ENCODE measurements around the gene ETF1.
"Not testable (repeated sequence)": the region's sequence is repeated elsewhere in the genome, so short reads cannot be mapped to it uniquely, and the experiment has no call there.

The ETF1 gene

DNA sequence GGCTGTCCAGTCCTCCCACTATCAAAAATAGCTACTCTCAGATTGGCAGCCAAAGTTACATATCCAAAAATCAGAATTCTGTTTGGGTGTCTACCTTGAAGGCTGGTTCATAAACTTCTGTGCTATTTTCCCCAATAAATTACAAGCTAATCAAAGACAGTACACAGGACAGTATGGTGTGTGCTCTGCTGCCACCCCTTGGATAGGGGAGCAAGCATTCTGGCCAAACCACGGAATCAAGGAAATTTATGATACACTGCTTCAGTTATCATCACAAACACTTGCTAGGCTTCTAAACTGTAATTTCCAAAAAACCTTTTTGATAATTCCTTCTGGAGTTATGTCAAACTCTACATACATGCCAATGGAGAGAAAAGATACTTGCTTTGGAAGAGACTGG lies 15.9 kb downstream of the ETF1 start:
- FAIRE-seq: no peak

DNA sequence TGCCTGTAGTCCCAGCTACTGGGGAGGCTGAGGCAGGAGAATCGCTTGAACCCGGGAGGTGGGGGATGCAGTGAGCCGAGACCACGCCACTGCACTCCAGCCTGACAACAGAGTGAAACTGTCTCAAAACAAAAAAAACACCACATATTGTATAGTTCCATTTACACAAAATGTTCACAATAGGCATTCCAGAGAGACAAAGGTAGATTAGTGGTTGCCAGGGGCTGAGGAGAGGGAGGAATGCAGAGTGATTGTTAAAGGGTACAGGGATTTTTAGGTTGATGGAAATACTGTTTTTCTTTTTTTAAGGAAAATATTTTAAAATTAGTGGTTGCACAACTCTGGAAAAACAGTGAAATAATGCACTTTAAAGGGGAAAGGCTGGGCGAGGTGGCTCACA lies 19.6 kb downstream of the ETF1 start:
- no peak for FAIRE-seq

DNA sequence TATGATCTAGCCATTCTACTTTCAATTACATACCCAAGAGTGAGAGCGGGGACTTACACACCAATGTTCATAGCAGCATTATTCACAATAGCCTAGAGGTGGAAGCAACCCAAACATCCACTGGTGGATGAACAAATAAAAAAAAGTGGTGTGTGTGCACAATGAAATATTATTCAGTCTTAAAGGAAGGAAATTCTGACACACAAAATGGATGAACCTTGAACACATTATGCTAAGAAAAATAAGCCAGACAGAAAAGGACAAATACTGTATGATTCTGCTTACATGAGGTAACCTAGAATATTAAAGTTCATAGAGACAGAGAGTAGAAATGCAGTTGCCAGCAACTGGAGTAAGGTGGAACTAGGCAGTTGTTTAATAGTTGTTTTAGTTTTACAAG lies 22.1 kb downstream of the ETF1 start:
- FAIRE-seq: no peak

DNA sequence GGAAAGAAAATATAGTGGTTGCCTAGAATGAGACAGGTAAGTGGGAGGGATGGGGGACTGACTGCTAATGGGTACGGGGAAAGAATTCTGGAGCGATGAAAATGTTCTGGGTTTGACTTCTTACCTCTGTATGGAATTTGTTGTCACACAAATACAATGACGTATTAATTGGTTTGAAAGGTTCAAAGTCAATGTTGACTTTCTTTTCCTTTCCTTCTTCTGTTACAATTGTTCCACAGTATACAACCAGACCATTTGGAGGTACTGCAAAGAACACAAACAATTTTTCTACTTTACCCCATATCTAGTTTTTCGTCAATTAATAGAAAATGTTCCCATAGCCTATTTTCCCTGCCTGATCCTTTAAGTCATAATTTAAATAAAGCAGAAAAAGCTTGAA lies 25.6 kb downstream of the ETF1 start:
- no peak for FAIRE-seq

DNA sequence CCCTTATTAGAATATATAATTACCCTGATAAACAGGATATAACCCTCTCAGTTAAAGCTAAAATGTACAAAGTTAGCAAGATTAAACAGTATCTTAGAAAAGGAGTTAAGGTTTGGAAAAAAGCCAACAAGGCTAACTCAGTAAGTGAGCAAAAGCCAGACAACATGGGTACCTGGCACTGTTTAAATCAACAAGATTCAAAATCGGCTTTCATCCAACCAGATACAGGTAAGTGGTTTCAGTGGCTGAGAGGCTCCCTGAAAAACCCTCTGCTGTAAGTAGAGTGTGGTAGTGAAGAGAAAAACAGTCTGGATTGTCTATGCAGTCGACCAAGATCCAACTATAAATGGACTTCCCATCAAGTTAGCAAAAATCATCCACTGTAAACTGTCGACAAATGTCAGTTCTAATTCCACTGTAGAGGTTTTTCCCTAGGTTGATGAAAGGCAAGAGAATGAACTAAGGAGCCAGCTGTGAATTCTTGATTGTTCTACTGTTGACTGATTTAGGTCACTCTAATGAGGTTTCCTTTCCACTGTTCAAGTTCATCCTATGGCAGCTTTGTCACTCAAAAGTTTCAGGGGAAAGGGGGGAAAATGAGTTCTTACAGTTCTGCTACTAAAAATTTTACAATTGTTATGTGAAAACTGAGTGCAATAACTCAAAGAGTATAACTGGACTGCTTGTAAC lies 27.3 kb downstream of the ETF1 start:
- FAIRE-seq: no peak

DNA sequence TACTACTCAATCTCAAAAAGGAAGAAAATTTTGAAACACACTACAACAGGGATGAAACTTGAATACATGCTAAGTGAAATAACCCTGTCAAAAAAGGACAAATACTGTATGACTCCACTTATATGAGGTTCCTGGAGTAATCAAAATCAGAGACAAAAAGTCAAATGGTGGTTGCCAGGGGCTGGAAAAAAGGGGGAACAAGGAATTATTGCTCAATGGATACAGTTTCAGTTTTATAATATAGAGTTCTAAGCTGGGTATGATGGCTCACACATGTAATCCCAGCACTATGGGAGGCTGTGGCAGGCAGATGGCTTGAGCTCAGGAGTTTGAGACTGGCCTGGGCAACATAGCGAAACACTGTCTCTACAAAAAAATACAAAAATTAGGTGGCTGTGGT lies 29.0 kb downstream of the ETF1 start:
- FAIRE-seq: no peak

DNA sequence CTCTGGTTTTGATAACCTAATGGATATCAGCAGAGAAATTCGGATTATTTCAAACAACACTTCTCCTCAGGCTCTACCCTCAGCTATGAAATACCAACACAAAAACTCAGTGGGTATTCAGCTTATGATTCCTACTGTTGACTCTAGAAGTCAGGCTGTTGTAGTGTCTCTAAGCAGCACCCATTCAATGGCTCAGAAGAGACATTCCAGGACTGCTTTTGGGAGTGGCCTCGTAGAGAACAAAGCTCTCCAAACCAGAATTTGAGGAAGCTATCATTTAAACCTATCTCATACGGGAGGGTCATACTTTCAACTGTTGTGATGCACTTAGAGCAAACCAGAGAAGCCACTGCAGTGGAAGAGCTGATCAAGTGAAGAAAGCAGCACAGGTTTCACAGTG lies 34.1 kb downstream of the ETF1 start:
- FAIRE-seq: no peak

DNA sequence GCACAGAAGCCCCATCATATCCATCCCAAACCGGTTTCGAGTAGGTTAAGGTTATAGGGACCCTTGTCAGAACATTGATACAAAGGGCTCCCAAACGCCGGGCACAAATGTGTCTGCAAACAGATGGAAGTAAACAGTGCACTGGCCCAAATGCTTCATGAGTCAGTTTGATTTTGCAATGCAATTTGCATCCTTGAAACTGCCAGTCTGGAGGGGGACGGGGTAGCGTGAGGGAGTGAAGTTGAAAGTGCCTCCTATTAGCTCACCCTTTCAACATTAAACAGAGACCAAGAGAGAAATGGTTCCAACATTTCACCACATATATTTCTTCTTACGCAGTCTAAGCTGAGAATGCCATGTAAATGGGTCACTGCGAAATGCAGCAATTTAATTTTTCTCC lies 35.6 kb downstream of the ETF1 start:
- FAIRE-seq: not testable (repeated sequence)

DNA sequence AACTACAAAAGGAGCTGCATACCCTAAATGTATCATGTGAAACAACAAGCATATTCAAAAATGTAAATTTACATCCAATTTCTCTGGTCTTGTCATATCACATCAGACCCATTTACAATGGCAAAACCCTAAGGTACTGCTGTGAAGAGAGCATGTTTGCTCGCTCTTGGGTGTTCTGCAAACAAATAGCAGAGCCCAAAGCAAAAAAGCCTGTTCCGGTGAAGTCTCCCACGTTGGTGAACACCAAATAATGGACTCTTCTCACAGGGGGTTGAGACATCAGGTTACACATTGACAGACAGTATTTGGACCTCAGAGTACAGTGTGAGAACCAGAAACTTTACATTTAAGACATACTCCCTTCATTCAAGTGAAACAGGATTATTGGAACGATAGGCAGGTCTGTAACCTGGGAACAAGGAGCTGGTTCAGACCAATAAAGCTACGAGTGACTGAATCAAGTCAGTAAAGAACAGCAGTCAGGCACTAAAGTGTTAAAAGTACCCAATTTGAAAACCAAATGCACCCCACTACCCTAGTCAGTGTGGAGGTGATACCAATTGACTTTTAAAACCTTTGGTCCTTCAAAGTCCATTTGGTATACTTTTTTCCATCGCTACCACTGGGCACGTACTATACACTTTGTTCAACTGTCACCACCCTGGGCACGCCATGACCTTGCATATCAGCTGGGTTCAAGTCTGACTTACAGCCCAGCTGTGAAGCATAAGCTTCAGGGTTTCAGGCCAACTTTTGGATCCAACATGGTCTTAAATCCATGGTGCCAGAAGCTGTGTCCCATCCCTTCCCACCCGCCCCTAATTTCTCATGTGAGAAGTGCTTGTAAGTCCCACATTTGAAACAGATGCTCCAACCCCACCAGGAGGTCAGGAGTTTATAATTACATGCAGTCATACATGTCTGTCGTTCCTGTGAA lies 36.4 kb downstream of the ETF1 start:
- FAIRE-seq: no peak

DNA sequence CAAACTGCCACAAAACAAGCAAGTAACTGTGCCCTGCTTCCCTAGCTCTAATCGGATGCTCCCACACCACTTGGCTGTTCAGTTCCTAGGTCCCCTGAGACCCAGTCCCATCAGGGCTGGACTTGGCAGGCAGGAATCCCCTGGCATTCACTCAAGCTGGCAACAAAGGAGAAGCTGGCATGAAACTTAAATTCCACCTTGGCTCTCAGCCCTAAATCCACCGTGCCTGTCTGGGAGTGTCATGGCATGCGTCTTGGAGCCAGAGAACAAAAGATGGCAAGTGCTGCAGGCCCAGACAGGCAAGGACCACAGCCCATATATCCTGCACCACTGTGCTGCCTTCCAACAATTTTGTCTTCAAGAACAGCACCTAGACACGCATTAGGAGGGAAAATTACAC lies 38.2 kb downstream of the ETF1 start:
- no peak for FAIRE-seq

DNA sequence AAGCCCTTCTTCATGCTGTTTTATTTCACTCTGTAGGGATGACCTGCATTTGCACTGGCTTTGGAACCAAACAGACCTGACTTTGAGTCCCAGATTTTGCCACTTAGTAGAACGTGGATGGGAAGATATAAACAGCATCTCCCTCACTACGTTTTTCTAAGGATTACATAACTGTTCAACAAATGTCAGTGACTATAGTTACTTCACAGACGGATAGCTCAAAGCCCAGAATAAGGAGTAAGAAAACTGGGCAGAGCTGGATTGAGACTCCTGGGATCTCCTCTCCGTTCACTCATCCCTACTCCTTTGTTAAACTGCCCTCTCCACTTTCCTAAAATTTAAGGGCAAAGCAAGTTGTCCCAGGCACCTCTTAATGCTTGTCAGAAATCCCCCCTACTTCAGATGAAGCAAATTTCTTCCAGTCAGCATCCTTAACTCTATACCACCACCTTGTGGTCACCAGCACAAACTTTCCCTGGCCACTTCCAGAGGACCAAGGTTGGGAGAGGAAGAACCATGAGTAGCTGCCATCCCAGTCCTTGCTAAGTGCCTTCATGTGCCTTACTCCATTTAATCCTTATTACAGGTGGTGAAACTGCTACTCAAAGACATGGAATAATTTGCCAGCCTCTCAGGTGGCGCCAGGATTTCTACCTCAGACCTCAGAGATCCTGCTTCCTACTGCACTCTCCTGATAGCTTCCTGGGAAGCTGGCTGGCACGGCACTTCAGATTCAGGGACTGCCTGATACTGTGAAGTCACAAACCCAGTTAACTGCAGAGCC lies 39.4 kb downstream of the ETF1 start:
- FAIRE-seq: peak; percentile 51

DNA sequence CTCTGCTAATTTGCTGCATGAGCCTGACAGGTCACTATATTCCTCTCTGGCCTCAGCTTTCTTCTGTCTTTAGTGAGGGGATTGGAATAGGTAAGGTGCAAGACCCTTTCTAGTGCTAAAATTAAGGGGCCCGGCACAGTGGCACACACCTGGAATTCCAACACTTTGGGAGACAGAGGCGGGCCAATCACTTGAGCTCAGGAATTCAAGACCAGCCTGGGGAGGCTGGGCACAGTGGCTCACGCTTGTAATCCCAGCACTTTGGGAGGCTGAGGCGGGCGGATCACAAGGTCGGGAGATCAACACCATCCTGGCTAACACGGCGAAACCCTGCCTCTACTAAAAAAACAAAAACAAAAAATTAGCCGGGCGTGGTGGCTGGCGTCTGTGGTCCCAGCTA lies 40.5 kb downstream of the ETF1 start:
- no peak for FAIRE-seq

DNA sequence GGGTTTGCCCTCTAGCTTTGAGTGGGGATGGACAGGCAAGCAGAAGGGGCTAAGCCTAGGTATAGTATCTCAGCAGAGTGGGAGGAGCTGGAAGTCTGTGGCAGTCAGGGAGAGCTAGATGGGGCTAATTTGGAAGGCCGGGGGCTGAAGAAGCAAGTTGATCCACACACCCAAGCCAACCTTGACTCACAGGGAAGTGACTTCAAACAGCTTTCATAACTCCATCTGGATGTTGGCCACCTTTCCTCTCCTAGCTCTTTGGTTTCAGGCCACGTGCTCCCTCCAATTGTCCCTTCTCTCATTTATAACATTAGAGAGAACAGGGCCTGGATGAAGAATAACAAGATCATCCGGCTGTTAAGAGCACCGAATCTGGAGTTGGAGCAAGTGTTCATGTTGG lies 40.9 kb downstream of the ETF1 start:
- no peak for FAIRE-seq

DNA sequence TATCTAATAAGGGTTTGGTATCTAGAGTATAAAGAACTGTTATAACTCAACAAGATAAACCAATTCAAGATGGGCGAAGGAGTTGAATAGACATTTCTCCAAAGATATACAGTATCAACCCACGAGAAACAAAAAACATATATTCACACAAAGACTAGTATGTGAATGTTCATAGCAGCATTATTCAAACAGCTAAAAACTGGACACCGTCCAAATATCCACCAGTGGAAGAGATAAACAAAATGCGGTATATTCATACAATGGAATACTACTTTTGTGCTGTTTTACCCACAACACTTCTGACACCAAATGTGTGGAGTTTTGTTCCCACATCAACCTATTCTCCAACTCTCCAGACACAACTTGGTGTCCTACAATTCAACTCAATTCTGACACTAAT lies 44.7 kb downstream of the ETF1 start:
- FAIRE-seq: no peak

DNA sequence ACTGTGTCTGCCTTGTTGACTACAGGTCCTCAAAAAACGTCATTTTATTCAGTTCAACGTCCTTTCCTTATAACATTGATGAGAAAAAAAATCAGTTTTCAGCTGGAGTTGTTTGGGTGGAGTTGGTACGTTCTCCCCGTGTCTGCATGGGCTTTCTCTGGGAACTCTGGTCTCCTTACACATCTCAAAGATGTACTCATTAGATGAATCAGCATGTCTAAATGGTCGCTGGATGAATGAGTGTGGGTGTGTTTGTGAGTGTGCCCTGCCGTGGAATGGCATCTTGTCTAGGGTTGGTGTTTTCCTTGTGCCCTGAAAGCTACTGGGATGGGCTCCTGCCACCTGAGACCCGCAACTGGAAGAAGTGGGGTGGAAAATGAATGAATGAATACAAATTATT lies 47.7 kb downstream of the ETF1 start:
- FAIRE-seq: no peak

DNA sequence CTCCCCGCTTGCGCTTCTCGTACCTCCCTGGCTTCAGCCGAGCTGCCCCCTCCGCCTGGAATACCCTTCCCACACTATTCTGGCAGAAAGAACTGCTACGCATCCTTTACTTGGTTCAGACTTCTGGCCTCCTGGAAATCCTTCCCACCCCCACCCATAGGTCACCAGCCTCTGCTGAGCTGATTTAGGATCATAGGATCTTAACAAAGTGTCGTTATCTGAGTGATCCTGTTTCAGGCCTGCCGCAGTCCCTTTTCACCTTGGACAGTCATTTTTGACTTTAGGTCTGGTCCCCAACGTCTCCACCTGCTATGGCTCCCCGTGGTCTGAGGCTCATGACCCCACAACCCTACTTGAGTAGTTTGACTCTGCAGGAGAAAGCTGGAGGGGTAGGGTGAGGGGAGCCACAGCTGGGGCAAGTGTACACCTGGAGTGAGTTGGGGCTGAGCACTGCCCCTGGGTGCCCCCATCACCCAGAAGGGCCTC lies 50.4 kb downstream of the ETF1 start:
- no peak for FAIRE-seq

DNA sequence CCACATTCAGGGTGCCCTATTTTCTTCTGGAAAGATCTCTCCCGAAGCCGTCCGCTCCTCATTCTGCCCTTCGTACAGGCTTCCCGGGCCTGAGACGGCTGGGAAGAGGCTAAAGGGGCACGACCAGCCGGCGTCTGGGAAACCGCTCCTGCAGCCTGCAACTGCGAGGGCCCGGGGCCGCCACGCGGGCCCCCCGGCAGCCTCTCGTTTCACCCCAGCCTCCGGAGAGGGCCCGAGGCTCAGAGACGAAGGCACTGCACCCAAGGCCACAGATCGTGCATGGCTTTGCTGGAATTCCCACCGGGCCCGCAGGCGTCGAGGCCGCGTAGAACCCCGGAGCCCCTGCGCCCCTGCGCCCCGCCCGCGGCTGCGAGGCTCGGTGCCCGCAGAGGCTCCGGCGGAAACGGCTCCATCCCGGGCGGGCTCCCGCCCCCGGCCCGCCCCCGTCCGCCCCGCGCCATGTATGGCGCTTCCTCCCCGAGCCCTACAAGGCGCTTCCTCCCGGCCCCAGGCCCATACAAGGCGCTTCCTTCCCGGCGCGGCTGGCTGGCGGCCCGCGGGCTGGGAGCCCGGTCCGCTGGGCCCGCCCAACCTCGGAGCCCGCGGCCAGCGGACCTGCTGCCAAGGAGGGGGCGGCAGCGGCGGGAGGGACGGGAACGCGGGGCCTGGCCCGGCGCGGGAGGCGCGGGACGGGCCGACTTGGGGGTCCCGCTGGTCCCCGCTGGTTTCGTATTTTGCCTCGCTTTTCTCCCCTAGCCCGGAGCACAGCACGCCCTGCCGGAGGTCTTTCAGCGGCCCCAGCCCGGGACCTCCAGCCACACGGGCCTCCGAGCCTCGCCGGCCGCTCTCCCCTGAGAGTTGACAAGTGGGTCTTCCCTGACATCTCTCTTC lies 51.1 kb downstream of the ETF1 start:
- no peak for FAIRE-seq

DNA sequence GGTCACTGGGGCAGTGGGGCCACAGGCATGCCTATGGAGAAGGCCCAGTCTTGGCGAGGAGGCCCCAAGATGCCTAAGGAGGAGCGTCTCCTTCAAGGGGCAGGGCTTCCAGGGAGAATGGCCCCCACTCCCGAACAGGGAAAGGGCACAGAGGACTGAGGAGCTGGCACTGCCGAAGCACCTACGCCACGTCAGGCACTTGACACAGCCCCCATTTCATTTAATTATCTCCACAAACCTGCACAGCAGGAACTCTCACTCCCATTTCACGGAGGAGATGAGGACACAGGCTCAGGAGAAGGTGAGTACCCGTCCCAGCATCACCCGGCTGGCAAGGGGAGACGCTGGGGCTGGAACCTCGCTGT lies 51.8 kb downstream of the ETF1 start:
- no peak for FAIRE-seq

DNA sequence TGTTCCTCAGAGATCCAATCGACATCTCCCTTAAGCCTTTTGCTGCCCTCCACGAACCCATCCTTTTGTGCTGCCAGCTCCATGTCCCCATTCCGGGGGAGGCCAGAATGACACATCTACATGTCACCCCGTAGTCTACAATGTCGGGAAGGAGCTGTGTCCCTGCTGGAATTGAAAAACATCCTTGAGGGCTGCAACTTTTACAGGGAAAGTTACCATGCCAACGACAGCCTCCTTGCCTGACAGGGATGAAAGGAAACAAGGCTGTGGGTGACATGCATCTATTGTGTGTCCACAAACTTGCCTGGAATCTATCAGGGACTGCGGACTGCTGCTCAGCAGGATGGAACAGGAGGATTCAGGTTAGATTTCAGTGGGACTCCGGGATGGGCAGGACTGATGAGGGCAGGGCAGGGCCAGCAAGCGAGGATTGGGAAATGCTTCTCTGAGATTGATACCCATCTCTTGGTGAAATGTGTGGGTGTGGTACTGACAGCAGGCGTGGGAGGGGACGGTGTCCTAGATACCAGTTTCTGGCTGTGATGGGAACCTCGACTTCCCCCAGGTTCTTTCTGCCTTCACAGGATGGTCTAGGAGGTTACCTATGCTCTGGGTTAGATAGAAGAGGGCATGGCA lies 52.3 kb downstream of the ETF1 start:
- no peak for FAIRE-seq

DNA sequence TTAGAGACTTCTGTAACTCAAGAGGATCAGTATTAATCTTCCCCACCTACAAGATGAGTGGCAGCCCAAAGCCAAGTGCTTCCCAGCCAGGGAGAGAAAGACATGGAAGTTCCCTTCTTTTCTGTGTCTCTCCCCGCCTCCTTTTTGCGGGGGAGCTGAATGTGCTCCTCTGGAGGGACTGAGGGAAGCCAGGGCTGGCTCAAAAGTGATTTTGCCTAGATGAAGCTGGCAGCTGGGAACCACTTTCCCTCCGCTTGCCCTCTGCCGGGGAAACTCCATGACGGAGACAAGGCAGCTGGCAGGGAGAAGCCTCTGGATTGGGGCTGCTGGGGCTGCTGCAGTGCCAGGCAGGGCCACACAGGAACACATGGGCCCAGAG lies 53.4 kb downstream of the ETF1 start:
- no peak for FAIRE-seq

DNA sequence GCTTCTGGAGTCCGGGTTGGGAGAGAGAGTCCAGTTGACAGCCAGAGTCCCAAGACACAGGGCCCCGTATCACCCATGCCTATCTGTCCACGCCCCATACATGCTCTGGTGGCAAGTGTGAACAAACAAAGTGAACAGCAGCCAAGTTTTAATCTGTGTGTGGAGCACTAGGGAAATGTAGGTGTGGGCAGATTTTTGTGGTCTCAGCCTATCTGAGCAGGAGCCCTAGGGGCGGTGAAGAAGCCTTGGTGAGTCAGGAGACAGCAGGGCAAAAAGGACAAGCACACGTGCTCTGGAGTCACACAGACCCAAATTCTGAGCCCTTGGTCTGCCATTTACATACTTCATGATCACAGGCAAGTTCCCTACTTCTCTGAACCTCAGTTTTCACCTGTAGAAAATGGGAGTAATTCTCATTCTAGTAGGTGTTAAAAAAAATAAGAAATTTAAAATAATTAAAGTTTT lies 54.5 kb downstream of the ETF1 start:
- FAIRE-seq: no peak

DNA sequence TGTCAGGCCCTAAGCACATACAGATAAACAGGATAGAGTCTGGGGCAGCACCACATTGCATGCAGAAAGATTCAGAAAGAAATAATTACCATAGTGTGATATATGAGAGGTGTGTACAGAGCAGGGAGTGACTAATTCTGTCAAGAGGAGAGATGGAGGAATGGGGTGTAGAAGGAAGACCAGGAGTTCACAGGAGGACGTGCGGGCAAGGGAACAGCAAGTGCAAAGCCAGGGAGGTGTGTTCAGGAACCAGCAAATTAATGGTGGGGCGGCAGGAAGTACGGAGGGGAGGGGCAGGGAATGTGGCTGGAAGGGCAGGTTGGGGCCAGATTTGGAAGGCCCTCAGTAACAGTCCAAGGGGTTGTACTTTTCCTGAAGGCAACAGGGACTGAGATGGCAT lies 60.4 kb downstream of the ETF1 start:
- no peak for FAIRE-seq

All from TTC549 (cell line).